HEK293 (cell line): ENCODE results near the gene OGFOD2.

Experiments used
- CTCF ChIA-PET: fragments of 350-600 bp; formaldehyde crosslinking; extraction: SDS; loops from one replicate; lab custom pipeline; 2021; ENCODE audit warnings: antibody characterized with exemption; lab: Yijun Ruan, JAX
- POLR2A ChIA-PET: fragments of 300-600 bp; formaldehyde crosslinking; extraction: SDS; loops from one replicate; lab custom pipeline; 2020; ENCODE audit warnings: antibody characterized with exemption, inconsistent platforms; lab: Yijun Ruan, JAX
- H3K27ac ChIP-seq: fragments of 200-500 bp; sonication (Bioruptor generic); 2 replicates; pipeline ENCODE4 v1.5.1; 2014; ENCODE audit warnings: low read depth, low read length, control low read depth, inconsistent platforms; ENCODE audit errors: extremely low read depth
- H3K36me3 ChIP-seq, 2 experiments: fragments of 200-500 bp in 1 of 2; sonication (Bioruptor generic) in 1 of 2; 1 replicate in 1 of 2; 2 replicates in 1 of 2; pipeline ENCODE4 v1.5.1; 2014 to 2017; ENCODE audit warnings: inconsistent platforms in 2 of 2, low read length in 2 of 2; ENCODE audit not compliant: control insufficient read depth in 2 of 2, insufficient read depth in 1 of 2
- H3K4me1 ChIP-seq: fragments of 200-500 bp; sonication (Bioruptor generic); 2 replicates; pipeline ENCODE4 v1.5.1; 2014; ENCODE audit warnings: mild to moderate bottlenecking, low read length, inconsistent platforms; ENCODE audit not compliant: control insufficient read depth, insufficient read depth
- H3K4me3 ChIP-seq: 2 replicates; pipeline ENCODE4 v1.5.1; 2011; ENCODE audit warnings: low read depth, mild to moderate bottlenecking, control low read depth, low read length, moderate library complexity
- H3K9me3 ChIP-seq: fragments of 200-500 bp; sonication (Bioruptor generic); 2 replicates; pipeline ENCODE4 v1.5.1; 2014; ENCODE audit warnings: low read depth, low read length, inconsistent platforms; ENCODE audit not compliant: control insufficient read depth, insufficient read depth
- EGR2 ChIP-seq: fragments of 450-650 bp; formaldehyde crosslinking; IDR thresholded peaks from 2 replicates; pipeline ENCODE4 v1.5.1; 2016; ENCODE audit warnings: low read depth, missing biosample characterization, missing genetic modification characterization
- ELK4 ChIP-seq: IDR thresholded peaks from 2 replicates; pipeline ENCODE4 v1.6.1; 2011; ENCODE audit warnings: mild to moderate bottlenecking, low read depth, low read length, borderline replicate concordance
- GLIS2 ChIP-seq: fragments of 450-650 bp; formaldehyde crosslinking; IDR thresholded peaks from 2 replicates; pipeline ENCODE4 v1.5.1; 2016; ENCODE audit warnings: missing biosample characterization, missing genetic modification characterization
- IKZF3 ChIP-seq: fragments of 450-650 bp; IDR thresholded peaks from 2 replicates; pipeline ENCODE4 v1.5.0; 2018; ENCODE audit warnings: missing biosample characterization, mild to moderate bottlenecking, missing genetic modification characterization, moderate library complexity
- SETDB1 ChIP-seq: IDR thresholded peaks from one replicate; pipeline ENCODE4 v1.6.1; 2017; ENCODE audit warnings: mild to moderate bottlenecking, low read length, moderate library complexity, mixed read lengths; ENCODE audit not compliant: insufficient read length
- SP2 ChIP-seq: fragments of 450-650 bp; formaldehyde crosslinking; IDR thresholded peaks from 2 replicates; pipeline ENCODE4 v1.5.1; 2016; ENCODE audit warnings: missing biosample characterization, missing genetic modification characterization
- SP3 ChIP-seq: fragments of 450-650 bp; formaldehyde crosslinking; IDR thresholded peaks from 2 replicates; pipeline ENCODE4 v1.5.1; 2016; ENCODE audit warnings: missing biosample characterization, missing genetic modification characterization
- ZBTB11 ChIP-seq: fragments of 450-650 bp; formaldehyde crosslinking; conservative IDR thresholded peaks from 2 replicates; pipeline ENCODE4 v1.5.1; 2016; ENCODE audit warnings: low read depth, missing biosample characterization, missing genetic modification characterization
- ZBTB7A ChIP-seq: fragments of 450-650 bp; formaldehyde crosslinking; IDR thresholded peaks from 2 replicates; pipeline ENCODE4 v1.5.1; 2016; ENCODE audit warnings: low read depth, missing biosample characterization, missing genetic modification characterization
- ZFHX2 ChIP-seq: fragments of 450-650 bp; formaldehyde crosslinking; conservative IDR thresholded peaks from 2 replicates; pipeline ENCODE4 v1.5.1; 2016; ENCODE audit warnings: missing biosample characterization, missing genetic modification characterization
- ZNF140 ChIP-seq: fragments of 450-650 bp; formaldehyde crosslinking; IDR thresholded peaks from 2 replicates; pipeline ENCODE4 v1.5.1; 2016; ENCODE audit warnings: missing biosample characterization, missing genetic modification characterization
- ZNF175 ChIP-seq: fragments of 450-650 bp; formaldehyde crosslinking; IDR thresholded peaks from 2 replicates; pipeline ENCODE4 v1.5.1; 2016; ENCODE audit warnings: missing biosample characterization, missing genetic modification characterization
- ZNF211 ChIP-seq: fragments of 450-650 bp; formaldehyde crosslinking; IDR thresholded peaks from 2 replicates; pipeline ENCODE4 v1.5.1; 2016; ENCODE audit warnings: low read depth, missing biosample characterization, missing genetic modification characterization
- ZNF24 ChIP-seq: fragments of 450-650 bp; formaldehyde crosslinking; IDR thresholded peaks from 2 replicates; pipeline ENCODE4 v1.5.1; 2016; ENCODE audit warnings: missing biosample characterization, missing genetic modification characterization
- ZNF560 ChIP-seq: fragments of 450-650 bp; formaldehyde crosslinking; IDR thresholded peaks from 2 replicates; pipeline ENCODE4 v1.5.1; 2017; ENCODE audit warnings: missing biosample characterization, missing genetic modification characterization, borderline replicate concordance
- ZNF561 ChIP-seq: fragments of 450-650 bp; IDR thresholded peaks from 2 replicates; pipeline ENCODE4 v1.5.1; 2018; ENCODE audit warnings: missing biosample characterization, missing genetic modification characterization, borderline replicate concordance
- ZNF768 ChIP-seq: fragments of 450-650 bp; formaldehyde crosslinking; IDR thresholded peaks from 2 replicates; pipeline ENCODE4 v1.5.1; 2018; ENCODE audit warnings: missing biosample characterization, mild to moderate bottlenecking, missing genetic modification characterization
- ZSCAN30 ChIP-seq: fragments of 450-650 bp; IDR thresholded peaks from 2 replicates; pipeline ENCODE4 v1.5.1; 2018; ENCODE audit warnings: missing biosample characterization, mild to moderate bottlenecking, missing genetic modification characterization, moderate library complexity

Gene OGFOD2

GRCh38 chr12:122965851-122966742, 8.9 kb upstream of the OGFOD2 start, which contains the start of gene ABCB9 (continued):
- TF ChIP-seq ZBTB11 (peak; percentile 64), IKZF3 (tag by site-specific recombination) (peak; percentile 66; the same call in 1 of the 2 replicates), ZNF561 (tag by site-specific recombination) (0 out of 2 replicates have a peak, but pooled peaks have one; percentile 31), GLIS2 (tag by site-specific recombination) (peak; percentile 94), SP2 (tag by site-specific recombination) (peak; percentile 85), ZNF560 (tag by site-specific recombination) (no peak), ZNF140 (no peak), ZNF175 (tag by site-specific recombination) (no peak), ZNF211 (tag by site-specific recombination) (no peak), ZSCAN30 (peak; percentile 5; the same call in 1 of the 2 replicates)

GRCh38 chr12:122966743-122967550, 8.1 kb upstream of the OGFOD2 start:
- Histone ChIP-seq H3K36me3 (no peaks in the 10 kb centered on the region), H3K9me3 (no peaks in the 10 kb centered on the region), H3K27ac (no peak overlapping the region), H3K4me3 (no peak overlapping the region), H3K4me1 (peaks cover 7% of the 10 kb centered on the region)
- POLR2A ChIA-PET, result interaction anchor here (0.5 to 2.6 kb wide), 12 partner anchors 9 to 686 kb away, joined by 3 to 36 read pairs (median 4); partner anchors contain the start of genes ARL6IP4, MPHOSPH9, MTRFR and OGFOD2
- TF ChIP-seq ELK4 (no peak), ZNF24 (tag by site-specific recombination) (0 out of 2 replicates have a peak, but pooled peaks have one; percentile 51), SP2 (tag by site-specific recombination) (0 out of 2 replicates have a peak, but pooled peaks have one; percentile 6), ZBTB7A (tag by site-specific recombination) (no peak), SP3 (tag by site-specific recombination) (0 out of 2 replicates have a peak, but pooled peaks have one; percentile 1), ZFHX2 (tag by site-specific recombination) (peak; percentile 55), EGR2 (peak; percentile 78)
- CTCF ChIA-PET, result interaction anchor here (0.6 to 1.2 kb wide), 2 partner anchors 14 to 106 kb away, joined by 3 to 5 read pairs; no protein-coding TSS in a partner anchor

- CTCF ChIA-PET, result no interaction called here
- Histone ChIP-seq H3K4me1 (peaks cover 7% of the 10 kb centered on the region), H3K27ac (no peak overlapping the region), H3K36me3 (no peaks in the 10 kb centered on the region), H3K9me3 (no peaks in the 10 kb centered on the region), H3K4me3 (no peak overlapping the region)
- POLR2A ChIA-PET, result interaction anchor here (0.7 kb wide), 2 partner anchors 8 to 12 kb away, joined by 4 to 10 read pairs; no protein-coding TSS in a partner anchor
- 0 out of 2 replicates have a peak, but pooled peaks have one; percentile 54 for TF ChIP-seq ZNF768 (tag by site-specific recombination)
- TF ChIP-seq SETDB1, result no peak
Observed at GRCh38 chr12:122968104-122968503, 6.9 kb upstream of the OGFOD2 start.
